Ishikawa (cell line): ENCODE data around the gene TWNK.
A peak's percentile ranks its signal among the peaks of the same experiment; 100 is the strongest.

Experiments
- CEBPB ChIP-seq: IDR thresholded peaks from 2 replicates; pipeline ENCODE4 v1.6.1; 2012
- CREB1 ChIP-seq: IDR thresholded peaks from 2 replicates; pipeline ENCODE4 v1.6.1; 2012; ENCODE audit warnings: low read depth
- EGR1 ChIP-seq: IDR thresholded peaks from 2 replicates; pipeline ENCODE4 v1.6.1; 2012
- EP300 ChIP-seq: IDR thresholded peaks from 2 replicates; pipeline ENCODE4 v1.6.1; 2012; ENCODE audit warnings: borderline replicate concordance
- FOXM1 ChIP-seq: IDR thresholded peaks from 2 replicates; pipeline ENCODE4 v1.6.1; 2012; ENCODE audit warnings: low read depth, borderline replicate concordance
- NFIC ChIP-seq: IDR thresholded peaks from 2 replicates; pipeline ENCODE4 v1.6.1; 2012
- RAD21 ChIP-seq: IDR thresholded peaks from 2 replicates; pipeline ENCODE4 v1.6.1; 2012; ENCODE audit warnings: low read depth
- TAF1 ChIP-seq: IDR thresholded peaks from 2 replicates; pipeline ENCODE4 v1.6.1; 2012; ENCODE audit warnings: low read depth, mild to moderate bottlenecking
- TCF12 ChIP-seq: IDR thresholded peaks from 2 replicates; pipeline ENCODE4 v1.6.1; 2012; ENCODE audit warnings: low read depth
- TEAD4 ChIP-seq: IDR thresholded peaks from 2 replicates; pipeline ENCODE4 v1.6.1; 2012
- YY1 ChIP-seq: IDR thresholded peaks from 2 replicates; pipeline ENCODE4 v1.6.1; 2012; ENCODE audit warnings: low read depth
- ZBTB7A ChIP-seq: IDR thresholded peaks from 2 replicates; pipeline ENCODE4 v1.6.1; 2012; ENCODE audit warnings: low read depth
- TF ChIP-seq, protein P1 (sequence below): IDR thresholded peaks from 2 replicates; pipeline ENCODE4 v1.6.1; 2012
- TF ChIP-seq, protein P2 (sequence below): IDR thresholded peaks from 2 replicates; pipeline ENCODE4 v1.6.1; 2012
- TF ChIP-seq, protein P3 (sequence below): IDR thresholded peaks from 2 replicates; pipeline ENCODE4 v1.6.1; 2012; ENCODE audit warnings: low read depth, mild to moderate bottlenecking

The TWNK gene

DNA sequence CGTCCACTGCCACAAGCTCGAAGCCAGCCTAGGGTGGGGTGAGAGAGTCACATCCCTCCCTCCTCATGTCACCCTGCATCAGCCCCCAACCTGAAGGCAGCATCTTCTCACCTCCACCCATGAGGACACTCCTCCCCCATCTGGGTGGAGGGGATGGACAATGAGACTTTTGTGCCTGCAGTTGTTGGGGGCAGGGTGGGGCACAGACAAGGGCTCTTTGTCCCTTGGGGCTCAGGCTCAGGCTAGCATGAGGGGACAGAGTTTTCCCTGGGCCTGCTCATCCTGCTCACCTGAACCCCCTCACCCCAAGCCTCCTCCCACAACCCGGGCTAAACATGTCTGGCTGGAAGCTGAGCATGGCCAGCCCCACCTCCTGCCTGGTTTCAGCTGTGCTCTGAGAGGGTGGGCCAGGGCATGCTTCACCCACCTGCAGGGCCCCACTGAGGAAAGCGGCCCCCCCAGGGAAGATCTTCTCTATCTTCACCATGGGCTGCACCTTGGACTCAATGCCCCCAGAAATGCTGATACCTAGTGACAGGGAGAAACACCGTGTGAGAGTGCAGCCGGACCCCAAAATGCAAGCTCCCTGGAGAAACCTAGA, 21.6 kb downstream of the TWNK start:
- TF ChIP-seq, protein P1, sequence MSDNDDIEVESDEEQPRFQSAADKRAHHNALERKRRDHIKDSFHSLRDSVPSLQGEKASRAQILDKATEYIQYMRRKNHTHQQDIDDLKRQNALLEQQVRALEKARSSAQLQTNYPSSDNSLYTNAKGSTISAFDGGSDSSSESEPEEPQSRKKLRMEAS, result no peak
- 0 out of 2 replicates have a peak, but pooled peaks have one; percentile 59 for TF ChIP-seq ZBTB7A

DNA sequence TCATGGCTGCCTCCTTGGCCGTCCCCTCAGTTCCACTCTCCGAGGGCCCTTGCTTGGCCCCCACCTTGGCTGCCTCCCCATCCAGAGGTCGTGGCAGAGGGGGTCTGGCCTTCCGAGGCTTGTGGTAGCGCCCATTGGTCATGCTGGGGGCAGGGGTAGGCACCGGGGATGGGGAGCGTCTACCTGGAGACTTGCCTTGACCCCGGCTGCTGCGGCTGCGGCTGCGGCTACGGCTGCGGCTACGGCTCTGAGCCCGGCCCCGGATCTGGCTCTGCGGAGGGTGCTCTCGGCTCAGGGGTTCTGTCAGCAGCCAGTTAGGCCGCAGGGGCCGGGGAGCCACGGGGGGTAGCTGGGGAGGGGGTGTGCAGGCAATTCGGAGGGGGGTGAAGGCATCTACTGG, 23.0 kb downstream of the TWNK start:
- no peak for TF ChIP-seq TCF12
- no peak for TF ChIP-seq ZBTB7A
- TF ChIP-seq, protein P1, result no peak
- TF ChIP-seq CREB1, result no peak
- TF ChIP-seq TAF1, result no peak
- TF ChIP-seq, protein P2, sequence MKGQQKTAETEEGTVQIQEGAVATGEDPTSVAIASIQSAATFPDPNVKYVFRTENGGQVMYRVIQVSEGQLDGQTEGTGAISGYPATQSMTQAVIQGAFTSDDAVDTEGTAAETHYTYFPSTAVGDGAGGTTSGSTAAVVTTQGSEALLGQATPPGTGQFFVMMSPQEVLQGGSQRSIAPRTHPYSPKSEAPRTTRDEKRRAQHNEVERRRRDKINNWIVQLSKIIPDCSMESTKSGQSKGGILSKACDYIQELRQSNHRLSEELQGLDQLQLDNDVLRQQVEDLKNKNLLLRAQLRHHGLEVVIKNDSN, result no peak
- TF ChIP-seq YY1, result no peak
- no peak for TF ChIP-seq NFIC
- no peak for TF ChIP-seq EGR1
- no peak for TF ChIP-seq CEBPB

DNA sequence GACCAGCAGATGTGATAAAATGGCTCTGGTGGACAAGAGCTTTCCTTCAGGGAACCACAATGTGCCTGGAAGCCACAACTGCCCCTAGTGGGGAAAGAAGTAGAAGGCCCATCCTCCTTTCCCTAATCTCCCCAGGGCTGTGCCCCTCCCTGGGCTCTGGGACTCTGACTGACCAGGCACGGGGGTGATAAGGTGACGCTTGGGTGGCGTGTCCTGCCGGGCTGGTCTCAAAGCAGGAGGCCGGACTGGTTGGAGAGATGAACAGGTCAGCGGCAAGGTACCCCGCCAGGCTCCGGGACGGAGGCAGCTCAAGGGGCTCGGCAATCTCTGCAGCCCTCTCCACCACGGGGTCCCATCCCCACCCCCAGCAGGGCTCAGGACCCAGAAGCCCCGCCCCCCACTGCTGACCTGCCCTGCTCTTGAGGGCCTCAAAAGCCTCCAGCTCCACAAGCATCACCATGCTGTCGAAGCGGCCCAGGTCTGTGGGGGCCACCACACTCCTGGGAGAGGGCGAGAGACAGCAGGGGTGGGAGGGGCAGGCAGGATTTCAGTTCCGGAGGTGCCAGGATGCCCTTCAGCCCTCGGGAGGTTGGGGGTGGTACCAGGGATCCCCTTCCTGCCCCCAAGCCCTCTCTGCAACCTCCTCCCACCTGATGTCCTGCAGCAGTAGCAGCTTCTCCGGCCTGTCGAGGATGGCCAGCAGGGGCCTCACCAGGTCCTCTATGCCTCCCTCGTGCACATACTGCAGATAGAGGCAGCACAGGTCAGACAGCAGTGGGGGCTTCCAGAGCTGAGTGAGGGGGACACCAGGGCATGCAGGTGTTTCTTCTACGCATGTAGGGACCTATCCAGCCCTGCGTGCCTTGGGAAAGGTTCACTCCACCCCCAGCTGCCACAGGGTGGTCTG, 24.4 kb downstream of the TWNK start:
- TF ChIP-seq NFIC (no peak), RAD21 (no peak), TEAD4 (no peak), CEBPB (no peak), ZBTB7A (no peak), YY1 (no peak), EP300 (no peak), FOXM1 (no peak), TAF1 (no peak), TCF12 (no peak), EGR1 (no peak), CREB1 (no peak)
- TF ChIP-seq, protein P3, sequence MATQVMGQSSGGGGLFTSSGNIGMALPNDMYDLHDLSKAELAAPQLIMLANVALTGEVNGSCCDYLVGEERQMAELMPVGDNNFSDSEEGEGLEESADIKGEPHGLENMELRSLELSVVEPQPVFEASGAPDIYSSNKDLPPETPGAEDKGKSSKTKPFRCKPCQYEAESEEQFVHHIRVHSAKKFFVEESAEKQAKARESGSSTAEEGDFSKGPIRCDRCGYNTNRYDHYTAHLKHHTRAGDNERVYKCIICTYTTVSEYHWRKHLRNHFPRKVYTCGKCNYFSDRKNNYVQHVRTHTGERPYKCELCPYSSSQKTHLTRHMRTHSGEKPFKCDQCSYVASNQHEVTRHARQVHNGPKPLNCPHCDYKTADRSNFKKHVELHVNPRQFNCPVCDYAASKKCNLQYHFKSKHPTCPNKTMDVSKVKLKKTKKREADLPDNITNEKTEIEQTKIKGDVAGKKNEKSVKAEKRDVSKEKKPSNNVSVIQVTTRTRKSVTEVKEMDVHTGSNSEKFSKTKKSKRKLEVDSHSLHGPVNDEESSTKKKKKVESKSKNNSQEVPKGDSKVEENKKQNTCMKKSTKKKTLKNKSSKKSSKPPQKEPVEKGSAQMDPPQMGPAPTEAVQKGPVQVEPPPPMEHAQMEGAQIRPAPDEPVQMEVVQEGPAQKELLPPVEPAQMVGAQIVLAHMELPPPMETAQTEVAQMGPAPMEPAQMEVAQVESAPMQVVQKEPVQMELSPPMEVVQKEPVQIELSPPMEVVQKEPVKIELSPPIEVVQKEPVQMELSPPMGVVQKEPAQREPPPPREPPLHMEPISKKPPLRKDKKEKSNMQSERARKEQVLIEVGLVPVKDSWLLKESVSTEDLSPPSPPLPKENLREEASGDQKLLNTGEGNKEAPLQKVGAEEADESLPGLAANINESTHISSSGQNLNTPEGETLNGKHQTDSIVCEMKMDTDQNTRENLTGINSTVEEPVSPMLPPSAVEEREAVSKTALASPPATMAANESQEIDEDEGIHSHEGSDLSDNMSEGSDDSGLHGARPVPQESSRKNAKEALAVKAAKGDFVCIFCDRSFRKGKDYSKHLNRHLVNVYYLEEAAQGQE, result no peak
- TF ChIP-seq, protein P1, result no peak
- TF ChIP-seq, protein P2, result no peak

DNA sequence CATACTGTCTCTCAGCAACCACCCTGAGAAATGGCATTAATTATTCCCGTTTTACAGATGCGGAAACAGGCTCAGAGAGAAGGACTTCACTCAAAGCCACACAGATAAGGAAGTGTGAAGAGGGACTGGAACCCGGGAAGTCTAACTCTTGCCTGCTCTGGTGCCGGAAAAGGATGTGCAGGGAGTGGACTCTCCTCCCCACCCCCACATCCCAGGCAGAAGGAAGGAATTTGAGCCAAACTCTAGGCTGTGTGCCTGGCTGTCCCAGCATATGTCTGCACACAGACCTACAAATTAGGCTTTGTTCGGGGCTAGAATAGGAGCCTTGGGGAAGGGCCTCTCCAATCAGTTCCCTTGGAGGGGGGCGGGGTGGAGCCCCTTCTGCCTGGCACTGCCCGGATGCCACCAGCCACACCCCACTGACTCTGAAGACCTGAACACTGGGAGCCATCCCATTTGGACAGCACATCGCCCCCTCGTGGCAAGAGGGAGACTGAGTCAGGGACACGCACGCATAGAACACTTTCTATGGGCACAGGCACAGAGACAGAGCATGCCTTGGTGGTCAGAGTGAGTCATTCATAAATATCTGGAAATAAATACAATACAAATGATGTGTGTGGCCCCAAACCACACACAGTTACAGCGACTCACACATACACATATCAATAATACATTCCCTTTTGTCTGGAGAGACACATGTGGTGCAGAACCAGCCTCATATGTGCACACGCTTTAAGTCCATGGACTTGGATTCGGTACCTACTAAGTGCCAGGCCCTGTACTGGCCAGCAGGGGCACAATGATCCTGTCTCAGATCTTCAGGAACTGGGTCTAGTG, 25.4 kb downstream of the TWNK start:
- TF ChIP-seq NFIC (no peak), YY1 (0 out of 2 replicates have a peak, but pooled peaks have one; percentile 21), TCF12 (no peak), EGR1 (no peak), RAD21 (peak; percentile 63; the same call in 1 of the 2 replicates), EP300 (no peak), TAF1 (no peak)
- TF ChIP-seq, protein P3, result no peak
- TF ChIP-seq, protein P1, result no peak
